Right hindlimb (tissue), 1 donor: ENCODE results near the gene DHH.

Experiments
- DNase-seq: peaks from one replicate; pipeline ENCODE4 v3.0.0-alpha.2; 2018

Gene DHH

GRCh38 chr12:49108958-49109404, 14.4 kb upstream of the DHH start:
- peak; percentile 45 for DNase-seq

GRCh38 chr12:49105504-49106084, 11.0 kb upstream of the DHH start:
- DNase-seq = peak; percentile 48

- DNase-seq = no peak
Observed at GRCh38 chr12:49104822-49105221, 10.2 kb upstream of the DHH start.

GRCh38 chr12:49100380-49100779, 5.8 kb upstream of the DHH start:
- no peak for DNase-seq

GRCh38 chr12:49098703-49099102, 4.1 kb upstream of the DHH start:
- DNase-seq = no peak

GRCh38 chr12:49098035-49098451, 3.4 kb upstream of the DHH start:
- DNase-seq = peak; percentile 45

GRCh38 chr12:49097381-49097780, 2.8 kb upstream of the DHH start:
- no peak for DNase-seq

- no peak for DNase-seq
Observed at GRCh38 chr12:49094975-49095365, 369 bp upstream of the DHH start.

GRCh38 chr12:49093792-49094159, 825 bp downstream of the DHH start:
- DNase-seq = no peak

GRCh38 chr12:49092816-49093406, 1.7 kb downstream of the DHH start:
- DNase-seq = no peak

- DNase-seq = peak; percentile 46
Observed at GRCh38 chr12:49092086-49092815, 2.4 kb downstream of the DHH start.

GRCh38 chr12:49091836-49092085, 2.8 kb downstream of the DHH start:
- DNase-seq = no peak

- no peak for DNase-seq
Observed at GRCh38 chr12:49091056-49091835, 3.4 kb downstream of the DHH start.

- peak; percentile 73 for DNase-seq
Observed at GRCh38 chr12:49089821-49090773, 4.5 kb downstream of the DHH start.

- DNase-seq = no peak
Observed at GRCh38 chr12:49088932-49089330, 5.7 kb downstream of the DHH start.

- peak; percentile 85 for DNase-seq
Observed at GRCh38 chr12:49088150-49088931, 6.3 kb downstream of the DHH start.

GRCh38 chr12:49086116-49086515, 8.5 kb downstream of the DHH start:
- DNase-seq = no peak

- no peak for DNase-seq
Observed at GRCh38 chr12:49084438-49084837, 10.2 kb downstream of the DHH start.

- peak; percentile 81 for DNase-seq
Observed at GRCh38 chr12:49079793-49080192, 14.8 kb downstream of the DHH start.

- DNase-seq = no peak
Observed at GRCh38 chr12:49070971-49071370, 23.6 kb downstream of the DHH start.

GRCh38 chr12:49069507-49070346, 24.9 kb downstream of the DHH start, which contains the start of gene RHEBL1:
Gene RHEBL1 (minus strand): TSS chr12:49069979. CDS start chr12:49069785, 194 bp downstream.
- DNase-seq = peak; percentile 98
